HG02973 (cell line): ENCODE data around the gene SSR2.
A peak's percentile ranks its signal among the peaks of the same experiment; 100 is the strongest.
"Not testable (repeated sequence)": the region's sequence is repeated elsewhere in the genome, so short reads cannot be mapped to it uniquely, and the experiment has no call there.

Source experiments
- ATAC-seq: cut with Tn5 transposase; IDR thresholded peaks from one replicate; pipeline ENCODE4 v1.9.1; 2021; ENCODE audit warnings: moderate library complexity; ENCODE audit not compliant: unreplicated experiment

The SSR2 gene

GRCh38 chr1:155996166-155996565 lies 24.6 kb downstream of the SSR2 start:
- no peak for ATAC-seq

GRCh38 chr1:155993595-155993994 lies 27.2 kb downstream of the SSR2 start:
- ATAC-seq: no peak

GRCh38 chr1:155990005-155990739 lies 30.6 kb downstream of the SSR2 start:
- no peak for ATAC-seq

GRCh38 chr1:155989242-155990004 lies 31.3 kb downstream of the SSR2 start:
- no peak for ATAC-seq

- ATAC-seq: not testable (repeated sequence)
Measured at GRCh38 chr1:155984903-155985645, 35.7 kb downstream of the SSR2 start.

- ATAC-seq: no peak
Measured at GRCh38 chr1:155984341-155984740, 36.4 kb downstream of the SSR2 start.

GRCh38 chr1:155983191-155984024 lies 37.3 kb downstream of the SSR2 start:
- peak; percentile 38 for ATAC-seq

GRCh38 chr1:155982106-155982505 lies 38.6 kb downstream of the SSR2 start:
- ATAC-seq: no peak

- ATAC-seq: no peak
Measured at GRCh38 chr1:155981266-155982088, 39.3 kb downstream of the SSR2 start.

GRCh38 chr1:155979597-155980343 lies 41.0 kb downstream of the SSR2 start:
- no peak for ATAC-seq

- ATAC-seq: no peak
Measured at GRCh38 chr1:155978973-155979429, 41.8 kb downstream of the SSR2 start.

GRCh38 chr1:155978325-155978972 lies 42.3 kb downstream of the SSR2 start, which contains the start of gene ARHGEF2:
Gene ARHGEF2, minus strand, starts transcription at chr1:155978547. Its CDS starts 120 bp downstream, at chr1:155978427.
- ATAC-seq: no peak

- no peak for ATAC-seq
Measured at GRCh38 chr1:155977690-155978324, 42.9 kb downstream of the SSR2 start.

- ATAC-seq: no peak
Measured at GRCh38 chr1:155976913-155977689, 43.6 kb downstream of the SSR2 start.

GRCh38 chr1:155976062-155976912 lies 44.5 kb downstream of the SSR2 start:
- no peak for ATAC-seq

- no peak for ATAC-seq
Measured at GRCh38 chr1:155975375-155976061, 45.2 kb downstream of the SSR2 start.
